ENCODE data around the gene SNX14. TPM values are rescaled to one million over a fixed set of nuclear protein-coding genes. Genes with fewer than 3 reads are reported as not detected.

The SNX14 gene
- total RNA-seq, 2 donors from 2014 or later = 41.8 to 68.6 TPM

DNA sequence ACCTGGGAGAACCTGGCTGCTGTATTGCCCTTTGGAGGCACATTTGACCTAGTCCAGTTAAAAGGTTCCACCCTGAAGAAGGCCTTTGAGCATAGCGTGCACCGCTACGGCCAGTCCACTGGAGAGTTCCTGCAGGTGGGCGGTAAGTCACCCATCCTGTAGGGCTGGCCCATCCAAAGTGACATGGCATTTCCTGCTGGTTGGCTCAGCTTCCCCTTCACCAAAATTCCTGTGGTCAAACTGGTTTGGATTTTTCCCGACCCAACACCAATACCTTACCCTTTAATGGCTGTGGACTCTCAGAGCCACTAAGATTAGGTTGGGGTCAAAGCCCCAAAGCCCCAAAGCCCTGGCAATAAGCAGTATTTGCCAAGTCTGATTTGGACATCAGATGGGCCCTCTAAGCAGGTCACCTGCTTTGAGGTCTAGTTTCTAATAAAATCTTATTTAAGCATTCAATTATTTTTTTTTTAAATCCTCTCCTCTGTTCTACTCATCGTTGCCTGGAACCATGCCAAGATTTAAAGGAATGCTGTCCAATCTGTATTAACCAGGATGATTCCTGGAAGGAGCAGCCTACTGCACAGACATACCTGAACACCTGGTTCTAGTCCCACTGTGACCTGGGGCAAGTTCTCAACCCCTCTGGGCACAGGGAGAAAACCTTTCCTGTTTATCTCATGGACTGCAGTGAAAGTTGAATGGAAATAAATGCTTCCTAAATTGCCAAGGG is 103.0 kb downstream of the SNX14 start:
- intact Hi-C loops (cut with DNase I) = no loop called here
- TF ChIP-seq, protein P1, sequence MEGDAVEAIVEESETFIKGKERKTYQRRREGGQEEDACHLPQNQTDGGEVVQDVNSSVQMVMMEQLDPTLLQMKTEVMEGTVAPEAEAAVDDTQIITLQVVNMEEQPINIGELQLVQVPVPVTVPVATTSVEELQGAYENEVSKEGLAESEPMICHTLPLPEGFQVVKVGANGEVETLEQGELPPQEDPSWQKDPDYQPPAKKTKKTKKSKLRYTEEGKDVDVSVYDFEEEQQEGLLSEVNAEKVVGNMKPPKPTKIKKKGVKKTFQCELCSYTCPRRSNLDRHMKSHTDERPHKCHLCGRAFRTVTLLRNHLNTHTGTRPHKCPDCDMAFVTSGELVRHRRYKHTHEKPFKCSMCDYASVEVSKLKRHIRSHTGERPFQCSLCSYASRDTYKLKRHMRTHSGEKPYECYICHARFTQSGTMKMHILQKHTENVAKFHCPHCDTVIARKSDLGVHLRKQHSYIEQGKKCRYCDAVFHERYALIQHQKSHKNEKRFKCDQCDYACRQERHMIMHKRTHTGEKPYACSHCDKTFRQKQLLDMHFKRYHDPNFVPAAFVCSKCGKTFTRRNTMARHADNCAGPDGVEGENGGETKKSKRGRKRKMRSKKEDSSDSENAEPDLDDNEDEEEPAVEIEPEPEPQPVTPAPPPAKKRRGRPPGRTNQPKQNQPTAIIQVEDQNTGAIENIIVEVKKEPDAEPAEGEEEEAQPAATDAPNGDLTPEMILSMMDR (IDR thresholded peaks at IDR 0.05) = no peak
- TF ChIP-seq POLR2A (IDR thresholded peaks at IDR 0.05) = no peak
- ATAC-seq (no peak), DNase-seq (no peak)
- Histone ChIP-seq H3K27me3 (no peaks in the 10 kb centered on the region), H3K4me1 (no peaks in the 10 kb centered on the region), H3K4me3 (no peak overlapping the region), H3K27ac (no peak overlapping the region), H3K36me3 (replicated peaks in 1 of 2; ENCODE audit: insufficient read depth in 1 of 2, low read depth in 2 of 2) (no peaks in the 10 kb centered on the region), H3K9me3 (no peaks in the 10 kb centered on the region)
- 71 to 74% methylated on average over 6 of the region's 6 CpGs for WGBS, 2 donors

GRCh38 chr6:85484948-85485347 is 108.7 kb downstream of the SNX14 start:
- no peaks in the 10 kb centered on the region for H3K27me3 ChIP-seq
- ATAC-seq (no peak), DNase-seq (peak in 1 of 4 donors; percentile 47)
- TF ChIP-seq POLR2A (IDR thresholded peaks at IDR 0.05) = no peak
- TF ChIP-seq, protein P1 (IDR thresholded peaks at IDR 0.05) = no peak
- WGBS, 2 donors = 85 to 93% methylated on average over 5 of the region's 5 CpGs
- H3K9me3 ChIP-seq = no peaks in the 10 kb centered on the region
- H3K27ac ChIP-seq = no peak overlapping the region
- H3K36me3 ChIP-seq (replicated peaks in 1 of 2; ENCODE audit: insufficient read depth in 1 of 2, low read depth in 2 of 2) = no peaks in the 10 kb centered on the region
- peaks cover 5% of the 10 kb centered on the region for H3K4me1 ChIP-seq
- no peak overlapping the region for H3K4me3 ChIP-seq
- intact Hi-C loops (cut with DNase I) = loop anchor here (5.0 kb wide), 1 partner anchor 133 kb away; no protein-coding TSS in a partner anchor

- WGBS, 2 donors = 23% methylated on average over 4 of the region's 4 CpGs
- ATAC-seq (no peak), DNase-seq (no peak)
- Histone ChIP-seq H3K27ac (no peak overlapping the region), H3K4me1 (peaks cover 5% of the 10 kb centered on the region), H3K9me3 (no peaks in the 10 kb centered on the region), H3K36me3 (replicated peaks in 1 of 2; ENCODE audit: insufficient read depth in 1 of 2, low read depth in 2 of 2) (no peaks in the 10 kb centered on the region), H3K4me3 (no peak overlapping the region), H3K27me3 (no peaks in the 10 kb centered on the region)
- intact Hi-C loops (cut with DNase I) = loop anchor here (5.0 kb wide), 1 partner anchor 132 kb away; no protein-coding TSS in a partner anchor
- TF ChIP-seq POLR2A (IDR thresholded peaks at IDR 0.05) = no peak
- TF ChIP-seq, protein P1 (IDR thresholded peaks at IDR 0.05) = no peak
These were observed 109.8 kb downstream of the SNX14 start for GRCh38 chr6:85483846-85484245.

DNA sequence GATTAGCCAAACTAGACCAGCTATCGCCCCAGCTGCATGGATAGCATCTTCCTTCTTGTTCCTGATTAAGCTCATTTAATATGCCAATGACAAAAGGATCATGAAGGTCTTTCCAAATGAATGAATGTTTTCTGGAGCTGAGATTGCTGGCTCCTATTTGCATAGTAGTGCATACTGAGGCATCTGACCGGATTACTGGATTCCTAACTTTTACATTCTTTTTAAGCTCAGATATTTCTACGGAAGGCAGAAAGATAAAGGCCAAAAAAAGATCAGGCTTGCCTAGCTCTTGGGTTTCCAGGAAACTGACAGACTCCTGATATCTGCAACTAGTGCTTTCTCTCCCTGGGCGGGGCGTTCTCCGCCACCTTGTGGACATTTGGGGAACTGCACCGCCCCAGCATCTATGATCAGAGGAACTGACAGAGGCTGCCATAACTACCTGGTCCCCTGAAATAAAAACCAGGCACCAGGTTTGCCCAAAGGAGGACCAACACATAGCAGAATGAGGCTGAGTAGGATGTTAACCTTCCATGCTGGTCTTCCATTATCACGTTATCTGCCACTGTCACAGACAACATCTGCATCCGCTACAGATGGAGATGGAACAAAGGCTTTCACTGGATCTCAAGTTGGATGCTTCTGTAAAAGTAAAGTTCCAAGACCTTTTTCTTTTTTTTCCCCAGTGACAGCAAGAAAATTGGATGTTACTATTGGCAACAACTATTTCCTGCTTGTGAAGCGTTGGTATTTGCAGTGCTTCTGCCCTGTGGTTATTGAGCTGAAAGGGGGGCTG is 110.6 kb downstream of the SNX14 start:
- DNase-seq = peak; percentile 76 to 87 (median 82)
- Histone ChIP-seq H3K4me3 (no peak overlapping the region), H3K9me3 (no peaks in the 10 kb centered on the region), H3K27ac (no peak overlapping the region), H3K27me3 (no peaks in the 10 kb centered on the region), H3K36me3 (replicated peaks in 1 of 2; ENCODE audit: insufficient read depth in 1 of 2, low read depth in 2 of 2) (no peaks in the 10 kb centered on the region), H3K4me1 (peaks cover 5% of the 10 kb centered on the region)
- intact Hi-C loops (cut with DNase I) = loop anchor here (5.0 kb wide), 1 partner anchor 131 kb away; no protein-coding TSS in a partner anchor
- ATAC-seq = peak; percentile 92
- WGBS, 2 donors = 22% methylated on average over 10 of the region's 10 CpGs
- no peak for TF ChIP-seq POLR2A (IDR thresholded peaks at IDR 0.05)
- TF ChIP-seq, protein P1 (IDR thresholded peaks at IDR 0.05) = peak; percentile 94 to 100 (median 97)

Data from body of pancreas (tissue), 4 donors.